ENCODE data around the gene CMTM6.

The CMTM6 gene

DNA sequence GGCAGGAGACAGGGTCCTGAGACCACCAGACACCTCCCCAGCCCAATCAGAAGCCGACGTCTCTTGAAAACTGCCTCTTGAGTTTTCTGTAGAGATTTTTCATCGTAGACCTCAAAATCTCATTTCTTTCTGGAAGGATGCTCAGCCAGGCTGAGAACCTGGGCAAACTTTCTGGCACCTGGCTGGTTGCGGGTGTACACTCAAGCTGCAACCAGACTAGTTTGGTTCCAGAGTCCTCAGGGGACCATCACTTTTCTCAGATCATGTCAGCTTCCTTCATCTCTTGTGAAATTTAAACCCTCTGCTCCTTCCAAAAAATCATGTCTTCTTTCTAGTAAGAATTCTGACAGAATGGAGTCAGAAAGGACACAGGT lies 65.8 kb downstream of the CMTM6 start:
- TF ChIP-seq, protein P1, sequence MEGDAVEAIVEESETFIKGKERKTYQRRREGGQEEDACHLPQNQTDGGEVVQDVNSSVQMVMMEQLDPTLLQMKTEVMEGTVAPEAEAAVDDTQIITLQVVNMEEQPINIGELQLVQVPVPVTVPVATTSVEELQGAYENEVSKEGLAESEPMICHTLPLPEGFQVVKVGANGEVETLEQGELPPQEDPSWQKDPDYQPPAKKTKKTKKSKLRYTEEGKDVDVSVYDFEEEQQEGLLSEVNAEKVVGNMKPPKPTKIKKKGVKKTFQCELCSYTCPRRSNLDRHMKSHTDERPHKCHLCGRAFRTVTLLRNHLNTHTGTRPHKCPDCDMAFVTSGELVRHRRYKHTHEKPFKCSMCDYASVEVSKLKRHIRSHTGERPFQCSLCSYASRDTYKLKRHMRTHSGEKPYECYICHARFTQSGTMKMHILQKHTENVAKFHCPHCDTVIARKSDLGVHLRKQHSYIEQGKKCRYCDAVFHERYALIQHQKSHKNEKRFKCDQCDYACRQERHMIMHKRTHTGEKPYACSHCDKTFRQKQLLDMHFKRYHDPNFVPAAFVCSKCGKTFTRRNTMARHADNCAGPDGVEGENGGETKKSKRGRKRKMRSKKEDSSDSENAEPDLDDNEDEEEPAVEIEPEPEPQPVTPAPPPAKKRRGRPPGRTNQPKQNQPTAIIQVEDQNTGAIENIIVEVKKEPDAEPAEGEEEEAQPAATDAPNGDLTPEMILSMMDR (IDR thresholded peaks at IDR 0.05; ENCODE audit: low read depth, low read length): no peak

DNA sequence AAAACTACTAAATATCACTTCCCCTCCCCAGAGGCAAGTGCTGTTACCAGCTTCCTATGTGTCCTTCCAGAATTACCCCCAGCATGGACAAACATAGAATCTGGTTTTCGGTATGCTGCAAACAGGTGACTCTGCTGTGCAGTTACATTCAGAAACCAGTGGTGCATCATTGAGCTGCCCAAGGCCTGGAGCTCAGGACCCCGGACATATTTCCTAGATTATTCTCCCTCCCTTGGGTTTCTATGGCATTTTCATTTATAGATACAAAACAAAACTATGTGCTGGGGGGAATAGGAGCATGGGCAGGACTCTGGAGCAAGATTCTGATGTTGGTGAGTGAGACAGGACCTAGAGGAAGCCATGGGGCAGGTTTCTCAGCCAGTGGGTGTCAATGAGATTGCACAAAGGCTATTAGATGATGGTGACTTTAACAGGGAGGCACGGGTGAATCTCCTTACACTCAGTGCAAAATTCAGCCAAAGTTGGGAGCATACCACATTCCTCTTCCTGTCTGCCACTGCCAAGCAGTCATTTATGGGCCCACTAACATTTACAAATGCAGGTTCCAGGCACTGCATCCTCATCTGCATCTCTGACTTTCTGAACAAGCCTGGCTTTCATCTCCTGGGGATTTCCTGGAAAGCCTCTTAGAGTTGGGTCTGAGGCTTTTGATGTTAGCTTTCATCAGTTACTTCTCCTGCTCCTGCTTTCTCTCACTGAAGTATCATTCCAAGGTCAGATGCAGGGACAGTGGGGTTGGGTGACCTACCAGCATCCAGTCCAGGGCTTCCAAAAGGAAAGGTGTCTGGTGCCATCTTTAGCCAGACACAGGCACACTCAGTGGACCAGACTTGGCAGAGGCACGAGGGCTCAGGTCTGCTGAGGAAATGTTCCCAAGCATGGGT lies 66.5 kb downstream of the CMTM6 start:
- no peak for DNase-seq (ENCODE audit: extremely low read depth, low read depth)

More for the DNA sequence above, 65.8 kb downstream of the CMTM6 start:
- DNase-seq (ENCODE audit: extremely low read depth, low read depth): no peak

DNA sequence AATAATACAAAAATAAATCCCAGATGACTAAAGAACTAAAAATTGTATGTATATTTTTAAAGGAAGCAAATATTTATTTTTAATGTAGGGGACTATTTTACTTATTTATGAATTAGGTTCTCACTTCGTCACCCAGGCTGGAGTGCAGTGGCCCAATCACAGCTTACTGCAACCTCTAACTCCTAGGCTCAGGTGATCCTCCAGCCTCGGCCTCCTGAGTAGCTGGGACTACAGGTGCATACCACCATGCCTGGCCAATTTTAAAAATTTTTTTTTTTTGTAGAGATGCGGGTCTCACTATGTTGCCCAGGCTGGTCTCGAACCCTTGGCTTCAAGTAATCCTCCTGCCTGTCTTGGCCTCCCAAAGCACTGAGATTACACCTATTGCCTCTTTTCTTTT lies 68.4 kb downstream of the CMTM6 start:
- TF ChIP-seq, protein P1 (IDR thresholded peaks at IDR 0.05; ENCODE audit: low read depth, low read length): no peak
- DNase-seq (ENCODE audit: extremely low read depth, low read depth): no peak

More for the DNA sequence above, 66.5 kb downstream of the CMTM6 start:
- TF ChIP-seq, protein P1 (IDR thresholded peaks at IDR 0.05; ENCODE audit: low read depth, low read length): no peak

DNA sequence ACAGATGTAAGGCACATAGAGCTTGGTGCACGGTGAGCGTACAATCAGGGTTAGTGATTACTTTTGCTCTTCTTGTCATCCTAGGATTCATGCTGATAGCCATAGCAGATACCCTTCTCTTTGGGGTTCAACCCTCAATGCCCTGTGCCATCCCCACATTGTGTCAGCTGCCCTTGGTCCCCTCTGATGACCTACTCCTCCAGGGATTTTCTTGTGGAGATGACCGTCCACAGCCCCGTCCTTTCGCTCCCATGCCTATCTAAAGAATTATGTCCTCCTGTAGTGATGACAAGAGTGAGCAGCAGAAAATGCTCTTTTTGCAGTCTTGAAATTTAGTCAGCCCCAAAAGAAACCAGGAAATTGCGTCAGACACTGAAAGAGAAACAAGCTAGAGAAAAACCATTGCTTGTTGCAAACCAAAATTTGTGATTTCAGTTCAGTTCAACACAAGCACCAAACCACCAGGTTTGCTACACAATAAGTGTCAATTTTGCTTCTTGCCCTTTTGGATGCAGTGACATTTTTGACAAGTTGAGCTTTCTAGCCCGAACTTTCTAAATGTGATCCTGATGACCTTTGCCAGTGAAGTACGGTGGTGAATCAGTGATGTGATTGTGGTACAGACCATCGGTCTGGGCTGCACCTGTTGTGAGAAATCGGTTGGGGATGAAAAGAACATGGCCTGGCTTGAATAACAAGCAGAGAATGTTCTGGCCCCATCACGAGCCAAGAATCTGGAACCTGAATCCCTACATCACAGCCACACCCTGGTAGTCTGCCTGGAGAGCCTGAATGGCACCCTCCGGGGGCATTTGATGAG lies 69.7 kb downstream of the CMTM6 start:
- TF ChIP-seq, protein P1 (IDR thresholded peaks at IDR 0.05; ENCODE audit: low read depth, low read length): no peak
- no peak for DNase-seq (ENCODE audit: extremely low read depth, low read depth)

DNA sequence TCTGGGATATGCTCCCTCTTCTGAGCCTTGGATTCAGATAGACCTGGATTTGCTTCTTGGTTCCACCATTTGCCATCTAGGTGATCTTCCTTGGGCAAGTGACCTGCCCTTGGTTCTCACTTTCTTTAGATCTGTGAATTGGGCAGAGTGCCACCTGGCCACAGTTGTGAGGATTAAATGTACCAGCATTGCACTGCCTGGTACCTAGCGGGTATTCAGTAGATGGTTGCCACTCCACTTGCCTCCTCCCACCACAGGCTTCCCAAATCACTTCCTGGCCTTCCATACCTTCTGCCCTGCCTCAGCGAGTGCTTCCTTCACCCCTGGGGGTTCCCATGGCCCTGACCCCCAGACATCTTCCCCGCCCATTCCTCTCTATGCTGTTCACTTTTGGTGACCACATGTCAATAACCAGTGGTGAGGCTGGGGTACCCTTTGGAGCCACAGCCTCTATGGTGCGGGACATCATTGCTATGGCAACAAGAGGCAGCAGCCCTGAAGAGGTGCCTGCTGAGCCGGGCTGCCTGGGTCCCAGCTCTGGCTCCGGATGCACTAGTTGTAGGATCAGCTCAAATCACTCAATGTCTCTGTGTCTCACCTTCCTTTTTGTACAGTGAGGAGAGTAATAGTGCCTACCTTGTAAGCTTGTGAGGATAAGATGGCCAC lies 70.5 kb downstream of the CMTM6 start:
- DNase-seq (ENCODE audit: extremely low read depth, low read depth): no peak
- TF ChIP-seq, protein P1 (IDR thresholded peaks at IDR 0.05; ENCODE audit: low read depth, low read length): no peak

DNA sequence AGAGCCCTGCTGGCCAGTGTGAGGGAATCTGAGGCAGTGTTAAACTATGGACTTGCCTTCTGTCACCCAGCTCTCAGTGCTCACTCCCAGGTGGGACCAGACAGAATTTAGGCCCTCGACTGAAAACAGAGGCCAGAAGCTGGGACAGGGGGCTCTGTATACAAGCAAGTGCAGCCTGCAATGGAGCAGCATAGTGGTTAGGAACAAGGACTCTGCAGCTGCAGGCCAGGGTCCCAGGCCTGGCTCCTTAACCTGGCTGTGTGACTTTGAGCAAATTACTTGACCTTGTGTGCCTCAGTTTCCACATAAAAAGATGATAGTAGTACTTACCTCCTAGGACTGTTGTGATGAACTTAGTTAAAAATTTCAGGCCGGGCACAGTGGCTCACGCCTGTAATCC lies 71.2 kb downstream of the CMTM6 start:
- DNase-seq (ENCODE audit: extremely low read depth, low read depth): no peak
- TF ChIP-seq, protein P1 (IDR thresholded peaks at IDR 0.05; ENCODE audit: low read depth, low read length): no peak
